GM10266 (cell line): ENCODE data around the gene KDM4B.

Experiments
- DNase-seq: peaks from one replicate; pipeline ENCODE4 v3.0.0; 2012; ENCODE audit errors: extremely low spot score
- CTCF ChIP-seq: IDR thresholded peaks from 2 replicates; pipeline ENCODE4 v1.5.1; 2012; ENCODE audit warnings: mild to moderate bottlenecking, low read depth; ENCODE audit not compliant: control insufficient read depth, insufficient read depth; ENCODE audit errors: missing control alignments

Gene KDM4B

DNA sequence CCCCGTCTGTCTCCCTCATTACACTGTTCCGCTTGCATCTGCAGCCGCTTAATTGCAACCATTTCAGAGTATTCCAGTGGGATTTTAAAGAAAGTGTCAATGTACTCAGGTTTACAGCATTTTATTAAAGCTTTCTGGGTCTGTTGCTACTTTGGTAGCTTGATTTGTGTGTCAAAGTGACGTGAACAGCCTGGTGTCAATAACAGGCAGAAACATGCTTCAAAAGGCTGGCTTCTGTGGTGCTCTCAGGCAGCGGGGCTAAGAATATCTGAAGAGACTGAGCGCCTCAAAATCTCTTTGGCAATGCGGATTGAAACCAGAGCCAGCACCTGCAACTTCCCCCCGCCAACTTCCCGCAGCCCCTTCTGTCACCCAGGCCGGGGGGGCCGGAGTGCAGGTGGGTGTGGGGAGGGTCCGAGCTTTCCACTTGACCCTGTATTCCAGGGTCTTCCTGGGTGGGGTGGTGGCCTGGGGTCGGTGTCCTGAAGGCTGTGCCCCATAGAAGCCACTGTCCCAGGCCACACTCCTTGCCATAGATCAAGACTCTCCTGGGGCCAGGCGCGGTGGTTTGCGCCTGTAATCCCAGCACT lies 81.2 kb downstream of the KDM4B start:
- no peak for DNase-seq
- TF ChIP-seq CTCF: no peak

GRCh38 chr19:5050905-5051304 lies 82.0 kb downstream of the KDM4B start:
- no peak for TF ChIP-seq CTCF
- no peak for DNase-seq

GRCh38 chr19:5051619-5052018 lies 82.7 kb downstream of the KDM4B start:
- DNase-seq: no peak
- TF ChIP-seq CTCF: no peak

GRCh38 chr19:5052515-5052914 lies 83.6 kb downstream of the KDM4B start:
- no peak for TF ChIP-seq CTCF
- no peak for DNase-seq

GRCh38 chr19:5052945-5053485 lies 84.1 kb downstream of the KDM4B start:
- no peak for DNase-seq
- TF ChIP-seq CTCF: no peak

DNA sequence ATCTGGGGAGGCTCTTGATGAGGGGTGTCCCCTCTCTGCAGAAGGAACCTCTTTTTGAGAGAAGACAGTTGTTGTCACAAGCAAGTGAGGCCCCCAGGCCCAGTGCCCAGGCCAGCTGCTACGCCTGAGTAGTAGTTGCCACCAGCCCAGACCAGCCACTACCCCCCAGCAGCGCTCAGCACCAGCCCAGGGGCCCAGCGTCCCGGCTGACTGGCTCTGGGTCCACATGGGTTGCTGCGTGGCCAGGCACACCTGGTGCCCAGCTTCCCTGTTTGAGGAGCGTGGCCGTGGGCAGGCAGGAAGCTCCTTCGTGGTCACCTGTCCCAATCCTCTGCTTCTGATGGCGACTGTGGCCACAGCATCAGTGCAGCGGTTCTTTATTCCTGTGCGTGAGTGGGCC lies 84.7 kb downstream of the KDM4B start:
- no peak for DNase-seq
- no peak for TF ChIP-seq CTCF

- no peak for TF ChIP-seq CTCF
- no peak for DNase-seq
Measured at GRCh38 chr19:5054551-5055456, 85.9 kb downstream of the KDM4B start.
